DOHH2 (cell line): ENCODE data around the gene WDR33.

Experiments used
- H3F3A ChIP-seq: fragments of 200-600 bp; sonication (generic), shearing (Covaris generic); 2 replicates; pipeline ENCODE4 v1.6.0; 2016; ENCODE audit warnings: antibody characterized with exemption, mild to moderate bottlenecking; ENCODE audit not compliant: control insufficient read depth, insufficient read depth
- H3K27ac ChIP-seq: fragments of 200-600 bp; sonication (generic); 2 replicates; pipeline ENCODE4 v1.5.1; 2014; ENCODE audit warnings: low read depth, mild to moderate bottlenecking, low read length, moderate library complexity
- H3K27me3 ChIP-seq: fragments of 200-600 bp; sonication (generic); 2 replicates; pipeline ENCODE4 v1.6.1; 2014; ENCODE audit warnings: mild to moderate bottlenecking, low read length, mixed read lengths; ENCODE audit not compliant: control insufficient read depth
- H3K36me3 ChIP-seq: fragments of 200-600 bp; sonication (generic); 2 replicates; pipeline ENCODE4 v1.6.1; 2014; ENCODE audit warnings: mild to moderate bottlenecking, low read length, moderate library complexity, mixed read lengths; ENCODE audit not compliant: control insufficient read depth
- H3K4me1 ChIP-seq: fragments of 200-600 bp; sonication (generic); 2 replicates; pipeline ENCODE4 v1.6.1; 2014; ENCODE audit warnings: mild to moderate bottlenecking, low read length, mixed read lengths; ENCODE audit not compliant: control insufficient read depth
- H3K4me2 ChIP-seq: fragments of 200-600 bp; sonication (generic); 2 replicates; pipeline ENCODE4 v1.6.0; 2014; ENCODE audit warnings: mild to moderate bottlenecking, low read length, moderate library complexity
- H3K4me3 ChIP-seq: fragments of 200-600 bp; sonication (generic); 2 replicates; pipeline ENCODE4 v1.5.1; 2014; ENCODE audit warnings: mild to moderate bottlenecking, low read length, mixed read lengths
- H3K79me2 ChIP-seq: fragments of 200-600 bp; sonication (generic); 2 replicates; pipeline ENCODE4 v1.6.1; 2014; ENCODE audit warnings: mild to moderate bottlenecking, low read length, mixed read lengths; ENCODE audit not compliant: control insufficient read depth
- H3K9me2 ChIP-seq: fragments of 200-600 bp; sonication (generic); replicated peaks from 2 replicates; pipeline ENCODE4 v1.6.1; 2014; ENCODE audit warnings: mild to moderate bottlenecking, low read length, mixed read lengths; ENCODE audit not compliant: control insufficient read depth
- H3K9me3 ChIP-seq: fragments of 200-600 bp; sonication (generic); 2 replicates; pipeline ENCODE4 v1.6.1; 2014; ENCODE audit warnings: antibody characterized with exemption, low read length, mixed read lengths; ENCODE audit not compliant: control insufficient read depth, insufficient read depth
- H4K20me1 ChIP-seq: fragments of 200-600 bp; sonication (generic); 2 replicates; pipeline ENCODE4 v1.6.0; 2014; ENCODE audit warnings: low read depth, mild to moderate bottlenecking, antibody characterized with exemption, low read length, moderate library complexity; ENCODE audit not compliant: control insufficient read depth, insufficient read depth
- EZH2phosphoT487 ChIP-seq: fragments of 200-600 bp; sonication (generic); IDR thresholded peaks from 2 replicates; pipeline ENCODE4 v1.6.1; 2017; ENCODE audit warnings: borderline replicate concordance, mild to moderate bottlenecking, antibody characterized with exemption, low read length, moderate library complexity, mixed read lengths
- TF ChIP-seq, protein P1 (sequence below): fragments of 200-600 bp; sonication (generic); IDR thresholded peaks from one replicate; pipeline ENCODE4 v1.5.1; 2014; ENCODE audit warnings: antibody characterized with exemption, mild to moderate bottlenecking, low read depth, low read length; ENCODE audit not compliant: poor library complexity, severe bottlenecking

WDR33 gene

DNA sequence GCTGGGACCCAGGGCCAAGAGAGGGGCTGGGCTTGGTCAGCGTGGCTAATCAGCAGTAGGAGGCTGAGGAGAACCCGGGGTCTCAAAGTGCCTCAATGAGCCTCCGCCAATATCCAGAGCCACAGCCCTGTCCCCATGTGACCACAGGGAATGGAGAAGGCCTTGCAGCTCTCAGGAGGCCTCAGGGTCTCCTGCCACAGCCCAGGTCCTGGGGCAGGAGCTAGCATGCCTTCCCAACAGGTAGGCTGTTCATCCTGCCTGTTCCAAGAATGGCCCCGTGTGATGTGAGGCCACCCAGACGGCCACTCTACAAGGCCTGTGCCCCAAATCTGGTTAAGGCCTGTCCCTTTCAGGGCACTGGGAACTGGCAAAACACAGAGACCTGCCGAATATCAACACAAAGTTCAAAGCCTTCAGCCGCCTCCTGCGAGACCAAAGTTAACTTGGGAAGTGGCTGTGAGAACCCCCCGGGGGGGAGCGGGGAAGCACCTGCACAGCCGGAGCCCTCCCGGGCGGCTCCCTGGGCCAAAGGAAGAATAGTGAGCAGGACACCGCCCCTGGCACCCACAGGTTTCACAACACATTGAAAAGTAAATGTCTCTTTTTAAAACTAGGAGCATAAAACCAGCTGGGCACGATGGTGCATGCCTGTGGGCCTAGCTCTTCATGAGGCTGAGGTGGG lies 131.2 kb downstream of the WDR33 start:
- Histone ChIP-seq H3K4me2 (no peak overlapping the region), H3K4me3 (no peak overlapping the region), H3K9me3 (no peaks in the 10 kb centered on the region), H3K27ac (no peak overlapping the region), H4K20me1 (no peaks in the 10 kb centered on the region), H3K27me3 (peaks cover 53% of the 10 kb centered on the region), H3K4me1 (peaks cover 2% of the 10 kb centered on the region; the same call in 1 of the 2 replicates), H3K9me2 (no peaks in the 10 kb centered on the region), H3K36me3 (no peaks in the 10 kb centered on the region), H3K79me2 (no peaks in the 10 kb centered on the region), H3F3A (no peaks in the 10 kb centered on the region)
- TF ChIP-seq, protein P1, sequence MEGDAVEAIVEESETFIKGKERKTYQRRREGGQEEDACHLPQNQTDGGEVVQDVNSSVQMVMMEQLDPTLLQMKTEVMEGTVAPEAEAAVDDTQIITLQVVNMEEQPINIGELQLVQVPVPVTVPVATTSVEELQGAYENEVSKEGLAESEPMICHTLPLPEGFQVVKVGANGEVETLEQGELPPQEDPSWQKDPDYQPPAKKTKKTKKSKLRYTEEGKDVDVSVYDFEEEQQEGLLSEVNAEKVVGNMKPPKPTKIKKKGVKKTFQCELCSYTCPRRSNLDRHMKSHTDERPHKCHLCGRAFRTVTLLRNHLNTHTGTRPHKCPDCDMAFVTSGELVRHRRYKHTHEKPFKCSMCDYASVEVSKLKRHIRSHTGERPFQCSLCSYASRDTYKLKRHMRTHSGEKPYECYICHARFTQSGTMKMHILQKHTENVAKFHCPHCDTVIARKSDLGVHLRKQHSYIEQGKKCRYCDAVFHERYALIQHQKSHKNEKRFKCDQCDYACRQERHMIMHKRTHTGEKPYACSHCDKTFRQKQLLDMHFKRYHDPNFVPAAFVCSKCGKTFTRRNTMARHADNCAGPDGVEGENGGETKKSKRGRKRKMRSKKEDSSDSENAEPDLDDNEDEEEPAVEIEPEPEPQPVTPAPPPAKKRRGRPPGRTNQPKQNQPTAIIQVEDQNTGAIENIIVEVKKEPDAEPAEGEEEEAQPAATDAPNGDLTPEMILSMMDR = no peak
- TF ChIP-seq EZH2phosphoT487 = no peak

DNA sequence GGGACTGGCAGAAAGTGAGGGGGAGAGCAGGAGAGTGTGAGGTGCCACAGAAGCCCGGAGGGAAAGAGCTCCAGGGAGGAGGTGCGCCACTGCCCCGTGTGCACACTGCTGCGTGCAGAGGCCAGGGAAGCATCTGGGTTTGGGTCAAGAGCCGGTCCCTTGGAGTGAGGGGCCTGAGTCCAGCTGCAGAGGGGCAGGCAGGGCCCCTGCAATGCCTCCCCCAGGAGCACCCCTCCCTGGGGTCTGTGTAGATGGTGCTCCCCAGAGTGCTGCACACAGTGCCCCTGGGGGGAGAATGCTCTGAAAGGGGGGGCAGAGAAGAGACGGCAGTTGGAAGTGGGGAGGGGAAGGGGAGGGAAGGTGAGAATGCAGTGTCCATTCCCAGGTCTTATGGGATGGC lies 132.0 kb downstream of the WDR33 start:
- no peaks in the 10 kb centered on the region for H3F3A ChIP-seq
- no peaks in the 10 kb centered on the region for H4K20me1 ChIP-seq
- H3K4me1 ChIP-seq = peaks cover 2% of the 10 kb centered on the region; the same call in 1 of the 2 replicates
- H3K36me3 ChIP-seq = no peaks in the 10 kb centered on the region
- no peaks in the 10 kb centered on the region for H3K79me2 ChIP-seq
- TF ChIP-seq EZH2phosphoT487 = no peak
- TF ChIP-seq, protein P1 = no peak
- H3K27me3 ChIP-seq = peaks cover 61% of the 10 kb centered on the region
- H3K4me3 ChIP-seq = no peak overlapping the region
- H3K9me3 ChIP-seq = no peaks in the 10 kb centered on the region
- H3K27ac ChIP-seq = no peak overlapping the region
- no peak overlapping the region for H3K4me2 ChIP-seq
- no peaks in the 10 kb centered on the region for H3K9me2 ChIP-seq

DNA sequence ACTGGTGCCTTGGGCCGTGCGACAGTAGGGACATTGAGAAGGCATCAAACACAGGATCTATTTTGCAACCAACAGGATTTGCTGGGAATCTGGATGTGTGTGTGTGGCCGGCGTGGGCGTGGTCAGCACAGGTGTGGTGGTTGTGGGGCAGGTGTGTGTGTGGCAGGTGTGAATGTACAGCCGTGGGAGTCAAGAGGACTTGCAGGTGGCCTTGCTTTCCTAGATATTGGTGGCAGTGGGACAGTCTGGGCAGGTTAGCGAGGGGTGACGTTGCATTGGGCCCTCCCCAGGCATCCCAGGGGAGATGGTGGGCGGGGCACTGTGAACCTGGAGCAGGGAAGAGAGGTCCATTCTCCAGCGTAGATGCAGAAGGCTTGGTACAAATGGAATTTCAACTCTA lies 132.4 kb downstream of the WDR33 start:
- Histone ChIP-seq H3K27me3 (peaks cover 66% of the 10 kb centered on the region), H3K9me2 (no peaks in the 10 kb centered on the region), H3K27ac (no peak overlapping the region), H3K4me2 (no peak overlapping the region), H3K4me3 (no peak overlapping the region), H3K9me3 (no peaks in the 10 kb centered on the region), H3F3A (no peaks in the 10 kb centered on the region), H3K4me1 (peaks cover 2% of the 10 kb centered on the region; the same call in 1 of the 2 replicates), H4K20me1 (no peaks in the 10 kb centered on the region), H3K36me3 (no peaks in the 10 kb centered on the region), H3K79me2 (no peaks in the 10 kb centered on the region)
- no peak for TF ChIP-seq EZH2phosphoT487
- TF ChIP-seq, protein P1 = no peak
